Panc1 (cell line): ENCODE results near the gene KATNAL1. TPM values are rescaled to one million over a fixed set of nuclear protein-coding genes. Genes with fewer than 3 reads are reported as not detected.

Experiments used
- ATAC-seq: fragments of 200-7000 bp; cut with Tn5 transposase; 2 replicates; pipeline ENCODE4 v1.9.1; 2020; ENCODE audit warnings: mild to moderate bottlenecking, moderate library complexity
- BruUV-seq: library from RNA; stranded (reverse); fragments of 400-500 nt; replicated peaks from 2 replicates; lab custom pipeline; 2021; lab: Mats Ljungman, UMichigan
- CTCF ChIA-PET: fragments of 300-600 bp; sonication (Branson Sonifier 250); formaldehyde crosslinking; loops from one replicate; lab custom pipeline; 2022; ENCODE audit warnings: antibody characterized with exemption; lab: Charles Lee
- POLR2A ChIA-PET: fragments of 300-600 bp; sonication (Branson Sonifier 250); formaldehyde crosslinking; loops from one replicate; lab custom pipeline; 2022; ENCODE audit warnings: antibody characterized with exemption; lab: Charles Lee
- DNase-seq: peaks from one replicate; pipeline ENCODE4 v3.0.0-alpha.2; 2010; ENCODE audit warnings: low read depth, low spot score
- H3K27ac ChIP-seq: 2 replicates; pipeline ENCODE4 v1.5.1; 2011; ENCODE audit warnings: mild to moderate bottlenecking, low read length, inconsistent platforms
- H3K27me3 ChIP-seq: fragments of 200-500 bp; sonication (Bioruptor generic); 2 replicates; pipeline ENCODE4 v1.6.0; 2014; ENCODE audit warnings: low read length, inconsistent platforms; ENCODE audit not compliant: control insufficient read depth, insufficient read depth
- H3K36me3 ChIP-seq: fragments of 200-500 bp; sonication (Bioruptor generic); 2 replicates; pipeline ENCODE4 v1.5.1; 2014; ENCODE audit warnings: inconsistent platforms, mild to moderate bottlenecking, low read length, moderate library complexity; ENCODE audit not compliant: control insufficient read depth, insufficient read depth
- H3K4me1 ChIP-seq: 2 replicates; pipeline ENCODE4 v1.5.1; 2011; ENCODE audit warnings: inconsistent platforms, mild to moderate bottlenecking, low read length, moderate library complexity; ENCODE audit not compliant: control insufficient read depth, insufficient read depth
- H3K4me3 ChIP-seq, 2 experiments: 2 replicates each; pipeline ENCODE4 v1.5.1; 2011 to 2012; ENCODE audit warnings: low read depth in 2 of 2, low read length in 2 of 2, mild to moderate bottlenecking in 2 of 2, inconsistent platforms in 1 of 2, moderate library complexity in 1 of 2
- H3K9me3 ChIP-seq: fragments of 200-500 bp; sonication (Bioruptor generic); 2 replicates; pipeline ENCODE4 v1.5.1; 2014; ENCODE audit warnings: low read depth, mild to moderate bottlenecking, inconsistent platforms, low read length, moderate library complexity; ENCODE audit not compliant: control insufficient read depth, insufficient read depth
- CTCF ChIP-seq: fragments of 450-650 bp; IDR thresholded peaks from 2 replicates; pipeline ENCODE4 v1.5.1; 2017; ENCODE audit warnings: mild to moderate bottlenecking
- POLR2AphosphoS5 ChIP-seq: IDR thresholded peaks from 2 replicates; pipeline ENCODE4 v1.6.1; 2012; ENCODE audit warnings: mild to moderate bottlenecking, low read depth, low read length, moderate library complexity
- REST ChIP-seq, 2 experiments: IDR thresholded peaks; 2 replicates each; pipeline ENCODE4 v1.6.1; 2011 to 2012; ENCODE audit warnings: low read depth in 2 of 2, control low read depth in 1 of 2, low read length in 1 of 2, mild to moderate bottlenecking in 1 of 2, moderate library complexity in 1 of 2; ENCODE audit not compliant: insufficient read depth in 1 of 2
- SIN3A ChIP-seq: IDR thresholded peaks from 2 replicates; pipeline ENCODE4 v1.6.1; 2012; ENCODE audit warnings: low read depth, mild to moderate bottlenecking, low read length, moderate library complexity, borderline replicate concordance; ENCODE audit not compliant: insufficient read depth
- TCF7L2 ChIP-seq: IDR thresholded peaks from 2 replicates; pipeline ENCODE4 v1.6.1; 2011; ENCODE audit warnings: mild to moderate bottlenecking, low read depth, low read length, inconsistent platforms
- in situ Hi-C: cut with HindIII; loops from 2 replicates; pipeline ENCODE4 v1.10.0; 2016; ENCODE audit warnings: low sequenced_read_pairs, low pct_unique_long_range_greater_than_20kb
- intact Hi-C: fragments of 100-400 bp; cut with micrococcal nuclease; formaldehyde crosslinking; loops from one replicate; pipeline ENCODE4 v1.10.0; 2022; ENCODE audit not compliant: unreplicated experiment
- total RNA-seq: library from RNA; stranded (reverse); gene quantifications from one replicate; pipeline ENCODE4 v1.2.1, GENCODE V29; 2021; ENCODE audit not compliant: unreplicated experiment

The KATNAL1 gene
- total RNA-seq, 1 experiment from 2014 or later, result 34.3 TPM

- DNase-seq, result no peak
- Histone ChIP-seq H3K36me3 (no peaks in the 10 kb centered on the region), H3K27me3 (no peaks in the 10 kb centered on the region), H3K9me3 (no peaks in the 10 kb centered on the region), H3K27ac (no peak overlapping the region), H3K4me1 (no peaks in the 10 kb centered on the region), H3K4me3 (no peak overlapping the region)
- ChIA-PET POLR2A (no interaction called here), CTCF (no interaction called here)
- in situ Hi-C loops, result no loop called here
- intact Hi-C loops, result no loop called here
- BruUV-seq, result no TSS peak
- no peak for ATAC-seq
- no peak for TF ChIP-seq SIN3A
- no peak for TF ChIP-seq CTCF
- TF ChIP-seq TCF7L2, result no peak
- TF ChIP-seq POLR2AphosphoS5, result no peak
- TF ChIP-seq REST (IDR thresholded peaks at IDR 0.05; ENCODE audit: insufficient read depth in 1 of 2, low read depth in 2 of 2, low read length in 1 of 2), result no peak
Observed at GRCh38 chr13:30163441-30163840, 143.9 kb downstream of the KATNAL1 start.

GRCh38 chr13:30159446-30159839, 147.9 kb downstream of the KATNAL1 start:
- Histone ChIP-seq H3K4me1 (no peaks in the 10 kb centered on the region), H3K36me3 (no peaks in the 10 kb centered on the region), H3K27ac (no peak overlapping the region), H3K27me3 (no peaks in the 10 kb centered on the region), H3K4me3 (no peak overlapping the region), H3K9me3 (no peaks in the 10 kb centered on the region)
- no peak for ATAC-seq
- in situ Hi-C loops (no loop called here), intact Hi-C loops (no loop called here)
- no TSS peak for BruUV-seq
- ChIA-PET POLR2A (no interaction called here), CTCF (interaction anchor here (0.9 kb wide), 1 partner anchor 27 kb away, joined by 4 read pairs; no protein-coding TSS in a partner anchor)
- no peak for DNase-seq
- no peak for TF ChIP-seq SIN3A
- TF ChIP-seq REST (IDR thresholded peaks at IDR 0.05; ENCODE audit: insufficient read depth in 1 of 2, low read depth in 2 of 2, low read length in 1 of 2), result no peak
